Tibial nerve (tissue), 4 donors: Measurements from ENCODE around the gene L3MBTL4.

Source experiments
- CTCF ChIP-seq, 5 experiments: fragments of 200-600 bp in 3 of 5; fragments of 450-650 bp in 2 of 5; sonication (generic) in 3 of 5; IDR thresholded peaks; one replicate each; pipeline ENCODE4 v1.5.1; 2016 to 2019; ENCODE audit warnings: antibody characterized with exemption in 5 of 5, mild to moderate bottlenecking in 3 of 5, moderate library complexity in 2 of 5
- EP300 ChIP-seq, 2 donors: sonication (generic); formaldehyde crosslinking; IDR thresholded peaks; one replicate each; pipeline ENCODE4 v1.6.1; 2017; ENCODE audit warnings: antibody characterized with exemption in 2 of 2, mild to moderate bottlenecking in 1 of 2
- POLR2A ChIP-seq, 2 donors: fragments of 450-650 bp; IDR thresholded peaks; one replicate each; pipeline ENCODE4 v1.6.1; 2017; ENCODE audit warnings: antibody characterized with exemption in 2 of 2, mild to moderate bottlenecking in 2 of 2, moderate library complexity in 2 of 2

- TF ChIP-seq POLR2A (IDR thresholded peaks at IDR 0.05) (no peak), CTCF (IDR thresholded peaks at IDR 0.05) (no peak), EP300 (IDR thresholded peaks at IDR 0.05) (no peak)
These were observed 430.5 kb downstream of the L3MBTL4 start for GRCh38 chr18:5984245-5984644.
